Tibial artery (tissue), 4 donors: ENCODE results near the gene CRYGD.

Experiments
- DNase-seq, 2 donors: peaks; one replicate each; pipeline ENCODE4 v3.0.0-alpha.2; 2019
- H3K27ac ChIP-seq, 2 donors: fragments of 200-600 bp; sonication (generic) in 1 of 2; 1 replicate in 1 of 2; 2 replicates in 1 of 2; pipeline ENCODE4 v1.5.1; 2018 to 2019; ENCODE audit warnings: mild to moderate bottlenecking in 1 of 2
- H3K27me3 ChIP-seq, 2 donors: fragments of 200-600 bp; sonication (generic) in 1 of 2; one replicate each; pipeline versions ENCODE4 v1.5.1 to v1.6.0; 2016 to 2019
- H3K36me3 ChIP-seq, 3 donors: fragments of 200-600 bp; sonication (generic) in 2 of 3; one replicate each; pipeline ENCODE4 v1.5.1; 2016 to 2019; ENCODE audit warnings: mild to moderate bottlenecking in 2 of 3
- H3K4me1 ChIP-seq, 4 donors: fragments of 200-600 bp; sonication (generic) in 2 of 4; 1 replicate in 3 of 4; 2 replicates in 1 of 4; pipeline ENCODE4 v1.5.1; 2016 to 2019
- H3K4me3 ChIP-seq, 2 donors: fragments of 200-600 bp; sonication (generic) in 1 of 2; 1 replicate in 1 of 2; 2 replicates in 1 of 2; pipeline ENCODE4 v1.5.1; 2018 to 2019; ENCODE audit warnings: mild to moderate bottlenecking in 2 of 2
- H3K9me3 ChIP-seq, 3 donors: fragments of 200-600 bp; sonication (generic) in 1 of 3; one replicate each; pipeline ENCODE4 v1.5.1; 2016 to 2019
- CTCF ChIP-seq, 2 experiments: fragments of 200-600 bp in 1 of 2; fragments of 450-650 bp in 1 of 2; IDR thresholded peaks; one replicate each; pipeline ENCODE4 v1.5.1; 2017 to 2019; ENCODE audit warnings: antibody characterized with exemption in 2 of 2, mild to moderate bottlenecking in 1 of 2, moderate library complexity in 1 of 2
- intact Hi-C: fragments of 100-400 bp; cut with DNase I; formaldehyde crosslinking; loops from one replicate; pipeline ENCODE4 v1.15.0; 2023; ENCODE audit warnings: low total_unique reads

The CRYGD gene

GRCh38 chr2:208135794-208136715, 11.7 kb upstream of the CRYGD start:
- Histone ChIP-seq H3K4me3 (no peak overlapping the region), H3K9me3 (no peaks in the 10 kb centered on the region), H3K4me1 (no peaks in the 10 kb centered on the region), H3K27me3 (peaks cover 0 to 4% of the 10 kb centered on the region in 2 donors), H3K36me3 (no peaks in the 10 kb centered on the region), H3K27ac (no peak overlapping the region)
- no peak for DNase-seq
- no peak for TF ChIP-seq CTCF (IDR thresholded peaks at IDR 0.05)
- intact Hi-C loops, result no loop called here

- Histone ChIP-seq H3K9me3 (no peaks in the 10 kb centered on the region), H3K4me1 (no peaks in the 10 kb centered on the region), H3K36me3 (no peaks in the 10 kb centered on the region), H3K4me3 (no peak overlapping the region), H3K27me3 (peaks cover 0 to 4% of the 10 kb centered on the region in 2 donors), H3K27ac (no peak overlapping the region)
- no peak for DNase-seq
- TF ChIP-seq CTCF (IDR thresholded peaks at IDR 0.05), result no peak
- intact Hi-C loops, result no loop called here
Observed at GRCh38 chr2:208134928-208135586, 10.7 kb upstream of the CRYGD start.

- intact Hi-C loops, result no loop called here
- Histone ChIP-seq H3K36me3 (no peaks in the 10 kb centered on the region), H3K9me3 (no peaks in the 10 kb centered on the region), H3K4me1 (no peaks in the 10 kb centered on the region), H3K27me3 (peaks cover 0 to 7% of the 10 kb centered on the region in 2 donors), H3K4me3 (no peak overlapping the region), H3K27ac (no peak overlapping the region)
- DNase-seq, result no peak
- no peak for TF ChIP-seq CTCF (IDR thresholded peaks at IDR 0.05)
Observed at GRCh38 chr2:208130712-208131110, 6.4 kb upstream of the CRYGD start.

- Histone ChIP-seq H3K4me3 (no peak within 1 kb of the TSS), H3K4me1 (no peaks in the 10 kb centered on the region), H3K36me3 (no peaks in the 10 kb centered on the region), H3K27ac (no peak within 1 kb of the TSS), H3K27me3 (peaks cover 0 to 4% of the 10 kb centered on the region in 2 donors), H3K9me3 (no peaks in the 10 kb centered on the region)
- intact Hi-C loops, result no loop called here
- DNase-seq, result no peak
- no peak for TF ChIP-seq CTCF (IDR thresholded peaks at IDR 0.05)
Observed at GRCh38 chr2:208129744-208130711, 5.7 kb upstream of the CRYGD start, which contains the start of gene CRYGC. CRYGC (minus strand) TSS chr2:208129828; CDS start chr2:208129792, 36 bp downstream.

GRCh38 chr2:208128136-208128535, 3.8 kb upstream of the CRYGD start:
- TF ChIP-seq CTCF (IDR thresholded peaks at IDR 0.05), result no peak
- H3K27me3 ChIP-seq, result peaks cover 0 to 15% of the 10 kb centered on the region in 2 donors
- no peaks in the 10 kb centered on the region for H3K9me3 ChIP-seq
- intact Hi-C loops, result no loop called here
- peaks cover 0 to 6% (median 5%) of the 10 kb centered on the region in 4 donors for H3K4me1 ChIP-seq
- no peaks in the 10 kb centered on the region for H3K36me3 ChIP-seq
- H3K4me3 ChIP-seq, result no peak overlapping the region
- no peak overlapping the region for H3K27ac ChIP-seq
- no peak for DNase-seq
